Esophagus muscularis mucosa (tissue), 4 donors: ENCODE data around the gene TCP10L. TPM values are rescaled to one million over a fixed set of nuclear protein-coding genes. Genes with fewer than 3 reads are reported as not detected.

Experiments
- DNase-seq: peaks from one replicate; pipeline ENCODE4 v3.0.0-alpha.2; 2017; ENCODE audit errors: extremely low spot score
- H3K27ac ChIP-seq, 4 donors: fragments of 200-600 bp; sonication (generic); replicated peaks in 1 of 4; 1 replicate in 3 of 4; 2 replicates in 1 of 4; pipeline ENCODE4 v1.5.1; 2016 to 2019; ENCODE audit warnings: mild to moderate bottlenecking in 1 of 4
- H3K27me3 ChIP-seq, 4 donors: fragments of 200-600 bp; sonication (generic); one replicate each; pipeline versions ENCODE4 v1.5.1 to v1.6.0; 2016 to 2019
- H3K36me3 ChIP-seq, 4 donors: fragments of 200-600 bp; sonication (generic); one replicate each; pipeline ENCODE4 v1.5.1; 2016 to 2019
- H3K4me1 ChIP-seq, 4 donors: fragments of 200-600 bp; sonication (generic); one replicate each; pipeline ENCODE4 v1.5.1; 2016 to 2019
- H3K4me3 ChIP-seq, 4 donors: fragments of 200-600 bp; sonication (generic); 1 replicate in 2 of 4; 2 replicates in 2 of 4; pipeline ENCODE4 v1.5.1; 2016 to 2019; ENCODE audit warnings: mild to moderate bottlenecking in 4 of 4, moderate library complexity in 1 of 4
- H3K9me3 ChIP-seq, 4 donors: fragments of 200-600 bp; sonication (generic); 1 replicate in 3 of 4; 2 replicates in 1 of 4; pipeline ENCODE4 v1.5.1; 2016 to 2019
- CTCF ChIP-seq, 3 experiments: fragments of 200-600 bp in 2 of 3; fragments of 450-650 bp in 1 of 3; sonication (generic) in 2 of 3; IDR thresholded peaks; one replicate each; pipeline ENCODE4 v1.5.1; 2017 to 2019; ENCODE audit warnings: antibody characterized with exemption in 3 of 3, mild to moderate bottlenecking in 2 of 3, moderate library complexity in 1 of 3
- EP300 ChIP-seq: sonication (generic); formaldehyde crosslinking; IDR thresholded peaks from one replicate; pipeline ENCODE4 v1.6.1; 2017; ENCODE audit warnings: antibody characterized with exemption
- POLR2A ChIP-seq: fragments of 450-650 bp; IDR thresholded peaks from one replicate; pipeline ENCODE4 v1.6.1; 2017; ENCODE audit warnings: antibody characterized with exemption, moderate library complexity, mild to moderate bottlenecking, low read depth
- POLR2AphosphoS5 ChIP-seq, 2 donors: sonication (generic); formaldehyde crosslinking; IDR thresholded peaks; one replicate each; pipeline ENCODE4 v1.6.1; 2017; ENCODE audit warnings: antibody characterized with exemption in 2 of 2
- WGBS: methylation state at CpG from one replicate; pipeline ENCODE4 v1.1.5; 2018; 5-methylcytosine and 5-hydroxymethylcytosine counted together
- intact Hi-C: fragments of 100-400 bp; cut with DNase I; formaldehyde crosslinking; loops from one replicate; pipeline ENCODE4 v1.15.1; 2023
- total RNA-seq, 4 donors: library from RNA; depleted of rRNA; stranded (reverse); fragments of >200 nt; gene quantifications; one replicate each; pipeline versions ENCODE4 v1.1.0 to v1.2.1, GENCODE V29; 2016

The TCP10L gene
- total RNA-seq, 4 donors from 2014 or later: 1.2 to 1.7 (median 1.5) TPM

GRCh38 chr21:32604464-32604863 lies 19.1 kb upstream of the TCP10L start:
- DNase-seq: no peak
- 75% methylated on average over 8 of the region's 8 CpGs for WGBS
- no peaks in the 10 kb centered on the region for H3K27me3 ChIP-seq
- no peak for TF ChIP-seq EP300
- H3K9me3 ChIP-seq: no peaks in the 10 kb centered on the region
- H3K4me3 ChIP-seq: no peak overlapping the region
- no peak overlapping the region for H3K27ac ChIP-seq
- peaks cover 55 to 91% (median 88%) of the 10 kb centered on the region in 4 donors for H3K36me3 ChIP-seq
- intact Hi-C loops: loop anchor here (5.0 kb wide), 1 partner anchor 202 kb away; no protein-coding TSS in a partner anchor
- H3K4me1 ChIP-seq: peaks cover 0 to 4% (median 0%) of the 10 kb centered on the region in 4 donors

GRCh38 chr21:32603131-32603530 lies 17.8 kb upstream of the TCP10L start:
- H3K27ac ChIP-seq: no peak overlapping the region
- no peaks in the 10 kb centered on the region for H3K27me3 ChIP-seq
- intact Hi-C loops: loop anchor here (5.0 kb wide), 1 partner anchor 201 kb away; no protein-coding TSS in a partner anchor
- peaks cover 52 to 91% (median 84%) of the 10 kb centered on the region in 4 donors for H3K36me3 ChIP-seq
- TF ChIP-seq POLR2AphosphoS5 (IDR thresholded peaks at IDR 0.05): no peak
- TF ChIP-seq EP300: no peak
- no peak for TF ChIP-seq POLR2A
- no peak for TF ChIP-seq CTCF (IDR thresholded peaks at IDR 0.05)
- no peaks in the 10 kb centered on the region for H3K9me3 ChIP-seq
- peaks cover 0 to 3% (median 0%) of the 10 kb centered on the region in 4 donors for H3K4me1 ChIP-seq
- DNase-seq: no peak
- WGBS: 85% methylated on average over 8 of the region's 8 CpGs
- H3K4me3 ChIP-seq: no peak overlapping the region

GRCh38 chr21:32602099-32602498 lies 16.8 kb upstream of the TCP10L start:
- WGBS: 93% methylated on average over 5 of the region's 6 CpGs
- Histone ChIP-seq H3K9me3 (no peaks in the 10 kb centered on the region), H3K36me3 (peaks cover 42 to 92% (median 81%) of the 10 kb centered on the region in 4 donors), H3K4me1 (peaks cover 0 to 3% (median 0%) of the 10 kb centered on the region in 4 donors), H3K4me3 (no peak overlapping the region), H3K27ac (no peak overlapping the region), H3K27me3 (no peaks in the 10 kb centered on the region)
- TF ChIP-seq POLR2AphosphoS5 (IDR thresholded peaks at IDR 0.05) (no peak), CTCF (IDR thresholded peaks at IDR 0.05) (no peak), POLR2A (no peak), EP300 (no peak)
- no peak for DNase-seq
- intact Hi-C loops: loop anchor here (5.0 kb wide), 1 partner anchor 200 kb away; no protein-coding TSS in a partner anchor

GRCh38 chr21:32599526-32599925 lies 14.2 kb upstream of the TCP10L start:
- no peak for TF ChIP-seq CTCF (IDR thresholded peaks at IDR 0.05)
- no peak for TF ChIP-seq EP300
- no peak for TF ChIP-seq POLR2AphosphoS5 (IDR thresholded peaks at IDR 0.05)
- TF ChIP-seq POLR2A: no peak
- H3K27me3 ChIP-seq: no peaks in the 10 kb centered on the region
- no peaks in the 10 kb centered on the region for H3K9me3 ChIP-seq
- DNase-seq: no peak
- 86% methylated on average over 7 of the region's 8 CpGs for WGBS
- H3K4me3 ChIP-seq: no peak overlapping the region
- peaks cover 29 to 67% (median 56%) of the 10 kb centered on the region in 4 donors for H3K36me3 ChIP-seq
- no peak overlapping the region for H3K27ac ChIP-seq
- H3K4me1 ChIP-seq: peaks cover 0 to 3% (median 0%) of the 10 kb centered on the region in 4 donors
- intact Hi-C loops: no loop called here

- DNase-seq: no peak
- Histone ChIP-seq H3K4me3 (no peak overlapping the region), H3K27ac (no peak overlapping the region), H3K4me1 (peaks cover 0 to 3% (median 0%) of the 10 kb centered on the region in 4 donors), H3K9me3 (no peaks in the 10 kb centered on the region), H3K27me3 (no peaks in the 10 kb centered on the region), H3K36me3 (peaks cover 26 to 62% (median 51%) of the 10 kb centered on the region in 4 donors)
- no peak for TF ChIP-seq POLR2A
- no peak for TF ChIP-seq EP300
- TF ChIP-seq CTCF (IDR thresholded peaks at IDR 0.05): no peak
- no peak for TF ChIP-seq POLR2AphosphoS5 (IDR thresholded peaks at IDR 0.05)
- 84% methylated on average over 5 of the region's 5 CpGs for WGBS
- intact Hi-C loops: no loop called here
Measured at GRCh38 chr21:32599091-32599490, 13.8 kb upstream of the TCP10L start.
